Small intestine (tissue), 7 donors: ENCODE data around the gene SMIM33. TPM values are rescaled to one million over a fixed set of nuclear protein-coding genes. Genes with fewer than 3 reads are reported as not detected.
A peak's percentile ranks its signal among the peaks of the same experiment; 100 is the strongest.
"Not testable (repeated sequence)": the region's sequence is repeated elsewhere in the genome, so short reads cannot be mapped to it uniquely, and the experiment has no call there.

Experiments
- DNase-seq, 2 donors: peaks; one replicate each; pipeline versions ENCODE4 v3.0.0 to v3.0.0-alpha.2; 2013
- FAIRE-seq: peaks from 2 replicates; lab custom pipeline; 2012; peaks lifted over from hg19 to GRCh38; lab: Jason Lieb, UNC
- H3K27ac ChIP-seq, 3 donors: one replicate each; pipeline ENCODE4 v1.5.1; 2013; ENCODE audit warnings: low read length in 2 of 3, mild to moderate bottlenecking in 2 of 3, control low read depth in 1 of 3, inconsistent platforms in 1 of 3, low read depth in 1 of 3, moderate library complexity in 1 of 3
- H3K27me3 ChIP-seq, 3 donors: one replicate each; pipeline ENCODE4 v1.6.1; 2013; ENCODE audit warnings: low read length in 3 of 3, inconsistent platforms in 1 of 3; ENCODE audit not compliant: control insufficient read depth in 3 of 3, insufficient read depth in 3 of 3
- H3K36me3 ChIP-seq, 3 donors: one replicate each; pipeline ENCODE4 v1.6.1; 2013; ENCODE audit warnings: low read length in 3 of 3, inconsistent platforms in 1 of 3, low read depth in 1 of 3, mild to moderate bottlenecking in 1 of 3, moderate library complexity in 1 of 3; ENCODE audit not compliant: control insufficient read depth in 3 of 3, insufficient read depth in 2 of 3
- H3K4me1 ChIP-seq, 3 donors: one replicate each; pipeline ENCODE4 v1.6.1; 2013; ENCODE audit warnings: low read length in 2 of 3, inconsistent platforms in 1 of 3, low read depth in 1 of 3, mild to moderate bottlenecking in 1 of 3, moderate library complexity in 1 of 3; ENCODE audit not compliant: control insufficient read depth in 3 of 3, insufficient read depth in 2 of 3
- H3K4me3 ChIP-seq, 3 donors: one replicate each; pipeline ENCODE4 v1.5.1; 2013; ENCODE audit warnings: low read length in 3 of 3, control low read depth in 1 of 3, inconsistent platforms in 1 of 3, low read depth in 1 of 3, mild to moderate bottlenecking in 1 of 3, moderate library complexity in 1 of 3
- H3K9me3 ChIP-seq, 2 donors: one replicate each; pipeline ENCODE4 v1.6.1; 2013; ENCODE audit warnings: low read depth in 1 of 2, low read length in 1 of 2; ENCODE audit not compliant: control insufficient read depth in 2 of 2, insufficient read depth in 1 of 2
- WGBS, 3 donors: extraction: QIAGEN DNeasy Blood & Tissue Kit; methylation state at CpG; one replicate each; pipeline ENCODE4 v1.1.7; 2013; 5-methylcytosine and 5-hydroxymethylcytosine counted together
- polyA plus RNA-seq, 4 donors: library from polyadenylated mRNA; stranded (reverse) in 3 of 4; unstranded in 1 of 4; fragments of 200-250 nt in 3 of 4; fragments of 120-200 nt in 1 of 4; gene quantifications; one replicate each; pipeline versions ENCODE4 v1.2.1 to v1.2.3, GENCODE V29; 2013
- donor health status: healthy with polysubstance abuse.
- donor health status: control.
- donor health status: control.
- donor health status: Bipolar disorder and iron deficiency.
- donor health status: healthy.

The SMIM33 gene
- polyA plus RNA-seq, 4 donors = 0.01 to 1.9 (median 0.45) TPM; not detected in 1

DNA sequence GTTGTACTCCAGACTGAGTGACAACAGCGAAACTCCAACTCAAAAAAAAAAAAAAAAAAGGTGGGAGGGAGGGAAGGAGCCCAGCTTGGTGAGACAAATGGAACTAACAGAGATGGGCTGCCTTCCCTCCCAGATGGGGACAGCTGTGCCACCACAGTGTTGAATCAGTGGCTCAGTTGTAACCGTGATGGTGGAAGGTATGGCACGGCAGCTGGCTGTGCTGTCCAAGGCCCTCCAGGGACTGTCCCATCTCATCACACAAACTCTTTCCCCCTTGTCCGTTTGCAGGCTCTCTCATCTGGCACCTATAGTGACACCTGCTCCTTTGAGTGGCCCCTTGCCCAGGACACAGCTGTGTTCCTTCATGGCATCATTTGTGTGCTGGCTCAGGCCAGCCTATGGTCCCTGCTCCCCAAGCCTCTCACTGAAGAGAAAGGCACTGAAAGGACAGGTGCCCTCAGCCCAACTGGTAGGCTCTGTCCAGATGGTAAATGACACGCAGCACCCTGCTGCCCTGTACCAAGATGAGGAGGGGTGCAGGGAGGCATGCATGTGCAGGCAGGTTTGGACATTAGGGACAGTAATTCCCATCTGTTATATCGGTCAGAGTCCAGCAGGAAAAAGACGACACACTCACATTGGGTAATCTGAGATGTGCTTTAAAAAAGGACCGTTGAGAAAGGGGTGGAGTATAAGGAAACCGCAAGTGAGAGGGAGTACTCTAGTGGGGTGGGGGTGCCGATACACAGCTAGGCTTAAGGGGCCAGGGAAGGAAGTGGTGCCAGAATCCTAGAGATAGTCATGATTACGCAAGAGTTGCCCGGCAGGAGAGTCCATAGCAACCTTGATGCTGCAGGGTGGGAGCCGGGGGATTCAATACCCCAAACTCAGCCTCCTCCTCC lies 4.3 kb downstream of the SMIM33 start:
- Histone ChIP-seq H3K4me1 (peaks cover 2 to 4% (median 2%) of the 10 kb centered on the region in 3 donors), H3K36me3 (peaks cover 0 to 11% (median 0%) of the 10 kb centered on the region in 3 donors), H3K4me3 (no peak overlapping the region), H3K27me3 (no peaks in the 10 kb centered on the region), H3K9me3 (no peaks in the 10 kb centered on the region), H3K27ac (no peak overlapping the region)
- FAIRE-seq = no peak
- 28 to 33% (median 32%) methylated on average over 13 of the region's 13 CpGs for WGBS, 3 donors
- peak; percentile 40 to 51 for DNase-seq

DNA sequence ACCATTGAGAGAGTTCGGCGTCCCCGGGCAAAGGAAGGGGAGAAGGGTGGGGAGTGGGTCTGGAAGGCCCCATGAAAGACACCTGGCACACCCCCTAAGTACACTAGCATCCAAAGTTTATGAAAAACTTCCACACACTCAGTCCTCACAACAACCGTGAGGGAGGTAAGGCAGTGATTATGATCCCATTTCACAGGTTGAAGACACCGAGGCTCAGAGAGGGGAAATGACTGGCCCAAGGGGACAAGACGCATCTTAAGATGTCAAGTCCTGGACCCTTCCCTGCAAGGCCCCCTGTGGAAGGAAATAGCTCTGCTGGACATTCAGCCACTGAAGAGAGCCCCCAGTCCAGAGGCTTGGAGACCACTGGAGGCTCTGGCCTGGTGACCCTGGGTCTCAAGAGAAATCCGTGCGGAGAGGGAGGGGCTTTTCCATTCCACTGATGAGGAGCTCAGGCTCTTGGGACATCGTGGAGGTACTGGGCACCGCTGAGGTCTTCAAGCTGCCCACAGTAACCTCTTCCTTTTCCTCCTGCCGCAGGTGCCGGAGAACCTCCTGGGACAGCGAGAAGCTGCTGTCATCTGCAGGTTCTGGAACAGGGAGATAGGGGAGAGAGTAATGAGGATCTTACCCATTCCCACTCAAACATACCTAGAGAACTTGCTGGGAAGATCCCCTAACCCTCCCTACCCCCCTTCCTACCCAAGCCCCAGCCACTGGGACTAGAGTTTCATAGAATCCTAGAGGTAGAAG lies 5.2 kb downstream of the SMIM33 start:
- Histone ChIP-seq H3K4me1 (peaks cover 0 to 5% (median 2%) of the 10 kb centered on the region in 3 donors), H3K36me3 (peaks cover 0 to 11% (median 0%) of the 10 kb centered on the region in 3 donors), H3K27me3 (no peaks in the 10 kb centered on the region), H3K9me3 (no peaks in the 10 kb centered on the region), H3K4me3 (no peak overlapping the region), H3K27ac (no peak overlapping the region)
- FAIRE-seq (no peak), DNase-seq (no peak)
- WGBS, 3 donors = 81 to 86% (median 82%) methylated on average over 13 of the region's 13 CpGs

DNA sequence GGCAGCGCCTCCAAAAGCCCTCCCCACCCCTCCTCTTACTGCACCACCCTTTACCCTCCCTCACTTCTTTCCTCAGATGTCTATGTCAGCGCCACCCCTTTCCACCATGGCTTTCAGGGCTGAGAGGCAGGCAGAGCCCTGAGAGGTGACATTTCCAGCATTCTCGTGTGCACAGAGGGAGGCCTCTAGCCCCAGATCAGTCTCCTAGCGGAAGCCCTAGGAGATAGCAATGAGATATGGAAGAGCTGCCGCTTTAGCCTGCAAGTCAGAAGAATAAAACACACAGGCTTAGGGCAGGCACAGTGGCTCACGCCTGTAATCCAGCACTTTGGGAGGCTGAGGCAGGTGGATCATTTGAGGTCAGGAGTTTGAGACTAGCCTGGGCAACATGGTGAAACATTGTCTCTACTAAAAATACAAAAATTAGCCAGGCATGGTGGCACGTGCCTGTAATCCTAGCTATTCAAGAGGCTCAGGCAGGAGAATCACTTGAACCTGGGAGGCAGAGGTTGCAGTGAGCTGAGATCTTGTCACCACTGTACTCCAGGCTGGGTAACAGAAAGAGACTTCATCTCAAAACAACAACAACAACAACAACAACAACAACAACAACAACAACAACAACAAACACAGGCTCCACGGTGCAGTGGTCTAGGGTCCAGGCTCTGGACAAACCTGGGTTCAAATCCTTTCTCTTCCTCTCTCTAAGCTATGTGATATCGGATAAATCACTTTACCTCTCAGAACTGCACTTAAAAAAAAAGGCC lies 8.0 kb downstream of the SMIM33 start:
- H3K9me3 ChIP-seq, H3K27me3 ChIP-seq, H3K4me1 ChIP-seq, H3K4me3 ChIP-seq, H3K27ac ChIP-seq, FAIRE-seq, DNase-seq: not testable (repeated sequence)
- H3K36me3 ChIP-seq = peaks cover 0 to 11% (median 0%) of the 10 kb centered on the region in 3 donors
- WGBS, 3 donors = 79 to 87% (median 84%) methylated on average over 9 of the region's 9 CpGs

DNA sequence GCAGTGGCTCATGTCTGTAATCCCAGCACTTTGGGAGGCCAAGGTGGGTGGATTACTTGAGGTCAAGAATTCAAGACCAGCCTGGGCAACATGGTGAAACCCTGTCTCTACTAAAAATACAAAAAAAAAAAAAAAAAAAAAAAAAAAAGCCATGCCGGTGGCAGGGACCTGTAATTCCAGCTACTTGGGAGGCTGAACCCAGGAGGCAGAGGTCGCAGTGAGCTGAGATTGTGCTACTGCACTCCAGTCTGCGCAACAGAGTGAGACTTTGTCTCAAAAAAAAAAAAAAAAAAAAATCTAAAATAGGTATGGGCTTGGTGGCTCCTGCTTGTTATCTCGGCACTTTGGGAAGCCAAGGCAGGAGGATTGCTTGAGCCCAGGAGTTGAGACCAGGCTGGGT lies 8.9 kb downstream of the SMIM33 start:
- FAIRE-seq, DNase-seq, H3K9me3 ChIP-seq, H3K27ac ChIP-seq, H3K4me3 ChIP-seq, H3K4me1 ChIP-seq, H3K27me3 ChIP-seq: not testable (repeated sequence)
- WGBS, 3 donors = 89 to 92% (median 90%) methylated on average over 3 to 4 of the region's 4 CpGs
- H3K36me3 ChIP-seq = peaks cover 0 to 11% (median 0%) of the 10 kb centered on the region in 3 donors

DNA sequence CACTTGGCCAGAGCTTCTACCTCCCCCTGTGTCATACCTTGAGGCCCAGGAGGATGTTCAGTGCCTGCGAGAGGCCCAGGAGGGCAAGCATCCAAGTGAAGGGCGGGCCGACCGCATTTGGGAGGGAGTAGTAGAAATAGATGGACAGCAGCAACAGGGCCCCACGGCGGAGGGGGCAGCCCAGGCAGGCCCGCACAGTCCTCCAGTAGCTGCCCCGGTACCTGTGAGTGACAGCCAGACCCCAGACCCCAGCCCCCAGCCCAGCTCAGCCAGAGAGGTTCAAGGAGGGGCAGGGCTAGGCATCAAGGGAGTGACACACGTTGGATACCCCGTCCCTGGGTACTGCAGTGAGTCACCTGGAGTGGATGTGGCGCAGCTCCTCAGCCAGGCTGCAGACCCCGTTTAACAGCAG lies 10.3 kb downstream of the SMIM33 start:
- DNase-seq = no peak
- no peak for FAIRE-seq
- WGBS, 3 donors = 54 to 81% (median 77%) methylated on average over 10 to 12 of the region's 12 CpGs

DNA sequence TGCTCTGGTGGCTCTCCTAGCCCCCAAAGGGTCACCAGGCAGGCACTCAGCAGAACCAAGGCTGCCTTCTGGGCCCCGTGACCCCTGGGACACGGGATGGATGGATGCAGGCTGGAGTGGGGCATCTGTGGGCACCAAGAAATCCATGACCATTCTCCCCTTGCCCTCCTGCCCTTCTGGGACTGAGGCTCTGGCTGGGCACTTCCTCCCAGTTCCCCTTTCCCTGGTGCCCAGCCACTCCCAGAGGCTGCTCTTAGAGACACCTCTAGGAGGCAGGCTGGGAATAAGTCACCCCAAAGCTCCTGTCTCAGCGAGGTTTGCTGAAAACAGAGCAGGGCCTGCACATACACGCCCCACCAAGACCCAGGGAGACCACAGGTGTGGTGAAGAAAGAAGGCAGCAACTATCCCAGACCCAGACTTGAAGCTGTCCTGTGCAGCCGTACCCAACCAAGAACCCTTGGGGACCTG lies 10.8 kb downstream of the SMIM33 start:
- WGBS, 3 donors = 44 to 81% (median 66%) methylated on average over 5 of the region's 5 CpGs
- Histone ChIP-seq H3K9me3 (no peaks in the 10 kb centered on the region), H3K36me3 (peaks cover 0 to 11% (median 0%) of the 10 kb centered on the region in 3 donors), H3K4me1 (peaks cover 0 to 6% (median 3%) of the 10 kb centered on the region in 3 donors), H3K27me3 (no peaks in the 10 kb centered on the region), H3K4me3 (peak overlapping the region; percentile 32 to 46 (median 42)), H3K27ac (peak overlapping the region; percentile 62 to 98 (median 80))
- DNase-seq = no peak
- no peak for FAIRE-seq

More for the DNA sequence above, 10.3 kb downstream of the SMIM33 start:
- Histone ChIP-seq H3K4me3 (peak overlapping the region; percentile 32 to 46 (median 42)), H3K4me1 (peaks cover 0 to 6% (median 3%) of the 10 kb centered on the region in 3 donors), H3K27ac (peak overlapping the region in 2 of 3 donors; percentile 62 to 98), H3K27me3 (no peaks in the 10 kb centered on the region), H3K9me3 (no peaks in the 10 kb centered on the region), H3K36me3 (peaks cover 0 to 11% (median 0%) of the 10 kb centered on the region in 3 donors)

DNA sequence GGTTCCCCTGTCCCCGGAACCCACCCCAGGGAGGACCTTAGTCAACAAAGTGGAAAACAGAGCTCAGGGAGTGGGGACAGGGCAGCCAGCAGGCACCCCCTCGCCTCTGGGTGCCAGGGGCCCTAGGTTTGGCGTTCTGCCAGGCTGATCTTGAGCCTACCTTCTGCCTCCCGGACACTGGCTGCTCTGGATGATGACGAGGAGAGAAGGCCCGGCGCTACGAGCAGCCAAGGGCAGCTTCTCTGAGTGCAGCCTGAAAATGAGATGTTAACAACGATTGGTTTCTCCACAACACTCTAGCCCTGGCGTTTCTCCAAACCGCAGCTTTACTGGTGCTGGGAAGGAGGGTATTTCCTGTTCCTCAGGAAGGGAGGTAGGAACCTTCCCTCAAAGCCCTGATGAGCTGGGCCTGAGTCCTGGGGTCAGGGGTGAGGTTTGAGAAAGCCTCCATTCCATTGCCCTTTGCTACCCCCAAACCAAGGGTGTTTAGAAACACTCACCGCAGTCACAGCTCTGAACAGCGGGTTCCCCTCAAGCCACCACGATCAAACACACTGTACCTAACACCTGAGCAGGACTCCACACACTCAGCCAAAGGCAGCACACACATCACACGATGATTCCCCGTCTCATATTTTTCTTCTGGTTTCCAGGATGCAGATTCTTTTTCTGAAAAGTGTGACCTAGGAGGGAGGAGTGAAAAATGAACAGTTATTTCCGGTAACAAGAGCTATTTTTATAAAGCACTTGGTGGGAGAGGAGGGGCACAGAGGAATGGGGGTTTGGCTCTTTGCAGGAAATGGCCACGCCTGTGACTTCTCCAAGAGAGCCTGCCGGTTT lies 11.5 kb downstream of the SMIM33 start, which contains the start of gene STING1:
TSS of gene STING1 (minus strand) at position 709 of the 840 bp plus-strand sequence. CDS start 1,054 bp downstream, outside the sequence.
- H3K9me3 ChIP-seq = no peaks in the 10 kb centered on the region
- H3K4me1 ChIP-seq = peaks cover 0 to 6% (median 3%) of the 10 kb centered on the region in 3 donors
- H3K36me3 ChIP-seq = peaks cover 0 to 9% (median 0%) of the 10 kb centered on the region in 3 donors
- peak; percentile 64 to 65 for DNase-seq
- FAIRE-seq = no peak
- 15 to 30% (median 28%) methylated on average over 19 of the region's 19 CpGs for WGBS, 3 donors
- H3K27me3 ChIP-seq = no peaks in the 10 kb centered on the region
- H3K4me3 ChIP-seq = peak within 1 kb of the TSS; percentile 32 to 46 (median 42)
- H3K27ac ChIP-seq = peak within 1 kb of the TSS; percentile 62 to 98 (median 80)
